Peyer's patch (tissue), 4 donors: Measurements from ENCODE around the gene DMD. TPM values are rescaled to one million over a fixed set of nuclear protein-coding genes. Genes with fewer than 3 reads are reported as not detected.

ENCODE experiments used
- DNase-seq, 3 donors: peaks; one replicate each; pipeline ENCODE4 v3.0.0-alpha.2; 2017 to 2019
- H3K27ac ChIP-seq, 4 donors: fragments of 200-600 bp; sonication (generic); one replicate each; pipeline ENCODE4 v1.5.1; 2016 to 2019
- H3K27me3 ChIP-seq, 2 donors: fragments of 200-600 bp; sonication (generic); one replicate each; pipeline ENCODE4 v1.5.1; 2019
- H3K36me3 ChIP-seq, 3 donors: fragments of 200-600 bp; sonication (generic); one replicate each; pipeline ENCODE4 v1.5.1; 2016 to 2019
- H3K4me1 ChIP-seq, 4 donors: fragments of 200-600 bp; sonication (generic); one replicate each; pipeline ENCODE4 v1.5.1; 2016 to 2019
- H3K4me3 ChIP-seq, 4 donors: fragments of 200-600 bp; sonication (generic); 1 replicate in 3 of 4; 2 replicates in 1 of 4; pipeline ENCODE4 v1.5.1; 2016 to 2019; ENCODE audit warnings: mild to moderate bottlenecking in 1 of 4
- H3K9me3 ChIP-seq, 4 donors: fragments of 200-600 bp; sonication (generic); one replicate each; pipeline ENCODE4 v1.5.1; 2016 to 2019; ENCODE audit warnings: mild to moderate bottlenecking in 1 of 4
- POLR2A ChIP-seq, 2 donors: fragments of 450-650 bp; IDR thresholded peaks; one replicate each; pipeline ENCODE4 v1.5.1; 2017; ENCODE audit warnings: antibody characterized with exemption in 2 of 2, mild to moderate bottlenecking in 2 of 2, moderate library complexity in 2 of 2
- total RNA-seq, 4 donors: library from RNA; depleted of rRNA; stranded (reverse); fragments of >200 nt; gene quantifications; one replicate each; pipeline ENCODE4 v1.1.0, GENCODE V29; 2016
- TF ChIP-seq, protein P1 (sequence below), 6 experiments: fragments of 450-650 bp in 4 of 6; fragments of 200-600 bp in 2 of 6; sonication (generic) in 1 of 6; IDR thresholded peaks; one replicate each; pipeline ENCODE4 v1.5.1; 2017 to 2019; ENCODE audit warnings: antibody characterized with exemption in 6 of 6, mild to moderate bottlenecking in 3 of 6, moderate library complexity in 1 of 6

Gene DMD
- total RNA-seq, 4 donors from 2014 or later = 15.8 to 109 (median 19.1) TPM

DNA sequence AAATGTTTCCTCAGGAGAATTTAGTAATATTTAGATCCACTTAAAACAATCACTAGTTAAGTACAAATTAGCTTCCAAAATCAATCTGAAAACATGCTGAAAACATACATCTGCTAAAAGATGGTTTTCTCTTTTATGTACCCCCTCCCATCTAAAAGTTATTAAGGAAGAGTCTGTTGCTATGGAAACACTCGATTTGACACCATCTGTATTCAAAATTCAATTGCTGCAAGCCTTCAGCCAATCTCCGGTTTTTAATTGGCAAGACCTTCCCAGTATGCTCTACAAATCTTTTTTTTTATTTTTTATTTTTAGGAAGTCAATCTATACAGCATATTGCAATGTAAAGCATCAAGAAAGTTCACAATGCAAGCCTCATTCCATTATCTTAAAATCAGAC is 1500.2 kb downstream of the DMD start:
- TF ChIP-seq, protein P1, sequence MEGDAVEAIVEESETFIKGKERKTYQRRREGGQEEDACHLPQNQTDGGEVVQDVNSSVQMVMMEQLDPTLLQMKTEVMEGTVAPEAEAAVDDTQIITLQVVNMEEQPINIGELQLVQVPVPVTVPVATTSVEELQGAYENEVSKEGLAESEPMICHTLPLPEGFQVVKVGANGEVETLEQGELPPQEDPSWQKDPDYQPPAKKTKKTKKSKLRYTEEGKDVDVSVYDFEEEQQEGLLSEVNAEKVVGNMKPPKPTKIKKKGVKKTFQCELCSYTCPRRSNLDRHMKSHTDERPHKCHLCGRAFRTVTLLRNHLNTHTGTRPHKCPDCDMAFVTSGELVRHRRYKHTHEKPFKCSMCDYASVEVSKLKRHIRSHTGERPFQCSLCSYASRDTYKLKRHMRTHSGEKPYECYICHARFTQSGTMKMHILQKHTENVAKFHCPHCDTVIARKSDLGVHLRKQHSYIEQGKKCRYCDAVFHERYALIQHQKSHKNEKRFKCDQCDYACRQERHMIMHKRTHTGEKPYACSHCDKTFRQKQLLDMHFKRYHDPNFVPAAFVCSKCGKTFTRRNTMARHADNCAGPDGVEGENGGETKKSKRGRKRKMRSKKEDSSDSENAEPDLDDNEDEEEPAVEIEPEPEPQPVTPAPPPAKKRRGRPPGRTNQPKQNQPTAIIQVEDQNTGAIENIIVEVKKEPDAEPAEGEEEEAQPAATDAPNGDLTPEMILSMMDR (IDR thresholded peaks at IDR 0.05) = no peak
- no peak for DNase-seq
- H3K27ac ChIP-seq = no peak overlapping the region

DNA sequence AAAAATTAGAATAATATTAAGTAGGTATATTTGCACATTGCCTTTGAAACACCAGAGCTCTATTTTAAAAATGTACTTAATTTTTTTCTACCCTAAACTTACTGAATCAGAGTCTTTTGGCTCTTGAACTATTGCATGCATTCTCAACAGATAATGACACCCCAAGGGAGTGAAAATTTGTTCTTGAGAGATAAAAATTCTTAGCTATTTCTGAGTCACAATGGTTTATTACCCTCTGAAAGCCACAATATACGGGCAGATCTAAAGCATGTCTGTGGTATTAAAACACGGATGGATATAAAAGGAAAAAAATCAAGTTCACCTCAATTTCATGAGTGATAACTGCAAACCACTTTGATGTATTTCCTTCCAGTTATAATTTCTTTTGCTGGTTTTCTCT is 1503.2 kb downstream of the DMD start:
- H3K4me1 ChIP-seq = no peaks in the 10 kb centered on the region
- no peak overlapping the region for H3K4me3 ChIP-seq
- no peak for DNase-seq
- H3K27me3 ChIP-seq = no peaks in the 10 kb centered on the region
- H3K36me3 ChIP-seq = no peaks in the 10 kb centered on the region
- no peak overlapping the region for H3K27ac ChIP-seq
- TF ChIP-seq, protein P1 (IDR thresholded peaks at IDR 0.05) = no peak
- no peak for TF ChIP-seq POLR2A (IDR thresholded peaks at IDR 0.05)
- H3K9me3 ChIP-seq = no peaks in the 10 kb centered on the region

More for the DNA sequence above, 1500.2 kb downstream of the DMD start:
- no peaks in the 10 kb centered on the region for H3K4me1 ChIP-seq
- H3K9me3 ChIP-seq = no peaks in the 10 kb centered on the region
- H3K4me3 ChIP-seq = no peak overlapping the region
- no peaks in the 10 kb centered on the region for H3K27me3 ChIP-seq
- no peaks in the 10 kb centered on the region for H3K36me3 ChIP-seq

DNA sequence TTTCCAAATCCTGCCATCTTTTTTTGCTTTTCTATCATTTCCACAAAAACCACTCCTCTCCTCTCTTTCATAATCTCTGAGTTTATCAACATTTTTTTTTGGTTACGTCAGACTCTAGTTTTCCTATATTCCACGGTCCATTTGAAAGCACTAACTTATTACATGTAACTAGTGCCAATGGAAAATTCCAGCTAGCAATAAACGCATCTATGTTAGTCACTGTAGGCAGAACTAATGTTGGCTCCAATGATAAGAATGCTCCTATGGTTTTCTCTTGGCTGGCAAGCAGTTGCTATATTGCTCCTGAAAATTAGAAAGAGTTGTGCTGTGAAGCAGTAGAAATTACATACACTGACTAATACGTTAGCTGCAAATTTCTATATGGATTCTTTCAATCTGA is 1504.9 kb downstream of the DMD start:
- H3K27ac ChIP-seq = no peak overlapping the region
- H3K36me3 ChIP-seq = no peaks in the 10 kb centered on the region
- no peak for DNase-seq
- no peaks in the 10 kb centered on the region for H3K4me1 ChIP-seq
- H3K4me3 ChIP-seq = no peak overlapping the region
- H3K9me3 ChIP-seq = no peaks in the 10 kb centered on the region
- no peak for TF ChIP-seq POLR2A (IDR thresholded peaks at IDR 0.05)
- TF ChIP-seq, protein P1 (IDR thresholded peaks at IDR 0.05) = no peak
- H3K27me3 ChIP-seq = no peaks in the 10 kb centered on the region

DNA sequence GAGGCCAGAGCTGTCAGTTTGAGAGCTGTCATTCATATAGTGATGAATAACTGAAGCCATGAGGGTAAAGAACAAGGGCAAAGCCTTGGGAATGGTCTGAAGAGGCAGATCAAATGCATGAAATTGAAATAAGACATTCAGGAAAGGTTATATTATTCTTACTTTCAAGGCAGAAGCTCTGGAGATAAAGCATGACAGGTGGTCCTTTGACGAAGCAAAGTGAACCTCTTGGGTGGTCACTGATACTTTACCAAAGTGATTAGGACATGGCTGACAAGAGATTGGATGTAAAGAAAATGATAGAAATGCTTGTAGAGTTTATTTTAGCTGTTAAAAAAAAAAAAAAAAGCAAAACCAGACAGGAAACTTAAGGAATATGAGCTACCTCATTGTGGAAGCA is 1505.5 kb downstream of the DMD start:
- H3K27ac ChIP-seq = no peak overlapping the region
- H3K36me3 ChIP-seq = no peaks in the 10 kb centered on the region
- no peak overlapping the region for H3K4me3 ChIP-seq
- TF ChIP-seq, protein P1 (IDR thresholded peaks at IDR 0.05) = no peak
- TF ChIP-seq POLR2A (IDR thresholded peaks at IDR 0.05) = no peak
- DNase-seq = no peak
- no peaks in the 10 kb centered on the region for H3K27me3 ChIP-seq
- H3K9me3 ChIP-seq = no peaks in the 10 kb centered on the region
- no peaks in the 10 kb centered on the region for H3K4me1 ChIP-seq

DNA sequence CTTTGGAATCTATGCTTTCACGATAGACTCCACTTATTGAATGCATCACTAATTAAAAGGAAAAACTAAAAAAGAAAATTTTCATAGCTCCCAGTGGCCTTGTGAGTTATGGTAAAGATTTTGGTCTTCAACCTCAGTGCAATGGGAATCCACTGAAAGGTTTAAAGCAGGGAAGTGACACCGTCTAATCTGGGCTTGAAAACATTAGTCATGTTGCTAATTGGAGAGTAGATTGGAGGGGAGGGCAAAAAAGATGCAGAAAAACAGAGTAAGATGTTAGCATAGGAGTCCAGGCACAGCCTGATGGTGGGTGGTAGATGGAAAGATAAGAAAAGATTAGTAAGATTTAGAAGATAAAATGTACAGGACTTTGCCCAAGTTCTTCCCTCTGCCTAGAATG is 1506.4 kb downstream of the DMD start:
- TF ChIP-seq POLR2A (IDR thresholded peaks at IDR 0.05) = no peak
- TF ChIP-seq, protein P1 (IDR thresholded peaks at IDR 0.05) = no peak
- H3K36me3 ChIP-seq = no peaks in the 10 kb centered on the region

DNA sequence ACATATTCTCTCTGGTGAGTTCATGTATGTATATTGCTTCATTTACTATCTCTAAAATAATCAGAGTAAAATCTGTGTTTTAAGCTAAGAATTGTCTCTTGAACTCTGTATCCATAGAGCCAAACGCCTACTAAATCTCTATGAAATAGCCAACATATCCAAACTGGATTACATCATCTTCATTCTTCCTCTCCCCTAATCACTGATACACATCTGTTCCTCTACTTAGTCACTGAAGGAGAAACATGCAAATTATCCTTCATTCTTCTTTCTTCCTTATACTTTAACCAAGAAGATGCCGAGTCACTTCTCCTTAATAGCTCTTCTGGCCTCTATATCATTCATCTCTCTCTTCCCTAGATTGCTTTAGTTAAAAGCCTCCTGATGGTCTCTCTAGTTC is 1509.1 kb downstream of the DMD start:
- H3K27me3 ChIP-seq = no peaks in the 10 kb centered on the region
- no peaks in the 10 kb centered on the region for H3K9me3 ChIP-seq
- H3K36me3 ChIP-seq = no peaks in the 10 kb centered on the region
- TF ChIP-seq POLR2A (IDR thresholded peaks at IDR 0.05) = no peak
- TF ChIP-seq, protein P1 (IDR thresholded peaks at IDR 0.05) = no peak
- no peaks in the 10 kb centered on the region for H3K4me1 ChIP-seq
- no peak overlapping the region for H3K27ac ChIP-seq
- no peak for DNase-seq
- no peak overlapping the region for H3K4me3 ChIP-seq

More for the DNA sequence above, 1506.4 kb downstream of the DMD start:
- Histone ChIP-seq H3K9me3 (no peaks in the 10 kb centered on the region), H3K4me1 (no peaks in the 10 kb centered on the region), H3K4me3 (no peak overlapping the region), H3K27me3 (no peaks in the 10 kb centered on the region), H3K27ac (no peak overlapping the region)
- DNase-seq = no peak
